HG03060 (cell line): Measurements from ENCODE around the gene CNTRL.
"Not testable (repeated sequence)": the region's sequence is repeated elsewhere in the genome, so short reads cannot be mapped to it uniquely, and the experiment has no call there.

ENCODE experiments used
- ATAC-seq: cut with Tn5 transposase; IDR thresholded peaks from one replicate; pipeline ENCODE4 v1.9.1; 2021; ENCODE audit warnings: low read depth, moderate number of reproducible peaks; ENCODE audit not compliant: unreplicated experiment

CNTRL gene

DNA sequence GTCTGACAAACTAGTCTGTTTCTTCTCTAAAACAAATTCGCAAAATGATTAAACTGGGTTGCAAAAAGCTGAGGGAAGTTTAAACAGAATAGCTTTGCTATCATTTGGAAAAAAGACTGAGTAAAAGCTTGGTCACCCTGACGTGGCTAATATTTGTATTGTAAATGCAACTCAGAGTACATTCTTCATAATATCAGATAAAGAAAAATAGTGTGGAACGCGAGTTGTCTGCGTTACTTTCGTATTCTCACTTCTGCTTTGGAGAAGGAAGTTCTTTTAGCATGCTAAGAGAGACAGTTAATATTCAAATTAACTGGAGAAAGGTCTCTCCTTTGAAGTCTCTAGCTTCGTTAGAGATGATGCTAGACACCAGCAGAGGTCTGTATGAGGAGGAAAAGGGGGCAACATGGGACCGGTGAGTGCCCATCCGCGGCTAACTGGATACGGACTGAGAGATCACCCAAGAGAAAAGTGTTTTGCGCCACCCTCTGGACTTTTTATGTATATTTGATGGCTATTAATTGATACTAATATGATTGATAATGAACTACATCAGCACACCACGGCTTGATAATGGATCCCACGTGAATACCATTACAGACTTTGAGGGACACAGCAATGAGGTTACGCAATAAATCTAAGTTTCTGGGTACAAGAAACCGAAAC lies 2.9 kb upstream of the CNTRL start:
- ATAC-seq = peak; percentile 48

DNA sequence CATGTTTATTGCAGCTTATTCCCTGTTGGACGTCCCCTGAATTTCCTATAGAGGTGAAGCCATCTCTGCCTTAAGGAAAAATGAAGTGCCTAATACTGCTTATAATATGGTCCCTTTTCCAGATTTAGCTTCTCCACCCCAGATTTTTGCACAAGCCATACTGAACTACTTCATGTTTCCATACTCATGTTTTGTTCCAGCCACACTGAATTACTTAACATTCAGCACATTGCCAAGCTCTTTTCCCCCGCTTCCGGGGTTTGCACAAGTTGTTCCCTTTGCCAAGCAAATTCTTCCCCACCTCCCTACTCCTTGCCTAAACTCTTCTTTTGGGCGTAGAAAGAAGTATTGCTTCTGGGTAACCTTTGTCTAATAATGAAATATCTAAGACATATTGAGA lies 1.7 kb upstream of the CNTRL start:
- no peak for ATAC-seq

DNA sequence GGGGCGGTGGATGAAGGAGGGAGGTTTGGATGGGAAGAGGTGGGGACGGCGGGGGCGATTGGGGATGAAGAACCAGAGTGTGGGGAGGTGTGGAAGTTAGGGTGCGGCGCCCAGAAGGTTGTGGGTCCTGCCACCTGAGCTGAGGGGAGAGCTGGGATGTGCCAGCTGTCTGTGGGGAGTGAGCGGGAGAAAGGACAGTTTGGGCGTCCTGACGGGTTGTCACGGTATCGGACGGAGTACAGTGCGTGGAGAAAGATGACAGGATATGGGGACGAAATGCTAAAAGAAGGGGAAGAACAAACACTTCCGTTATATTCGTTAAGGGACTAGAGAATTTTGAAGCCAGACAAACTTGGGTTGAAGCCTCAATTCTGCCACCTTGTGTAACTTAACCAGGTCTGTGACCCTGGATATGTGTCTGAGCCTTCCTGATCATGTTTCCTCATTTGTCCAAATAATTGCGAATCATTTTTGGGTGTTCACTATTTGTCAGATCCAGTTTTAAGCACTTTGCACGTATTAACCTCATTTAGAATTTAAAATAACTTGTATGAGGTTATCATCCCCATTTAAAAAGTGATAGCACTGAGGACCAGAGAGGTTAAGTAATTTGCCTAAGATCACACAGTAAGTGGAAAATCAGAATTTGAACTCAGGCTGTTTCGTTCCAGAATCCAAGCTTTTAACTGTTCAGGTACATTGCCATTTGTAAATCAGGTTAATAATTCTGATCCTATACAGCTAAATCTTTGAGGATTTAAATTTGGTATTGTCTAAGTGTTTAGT lies 689 bp downstream of the CNTRL start:
- ATAC-seq = no peak

DNA sequence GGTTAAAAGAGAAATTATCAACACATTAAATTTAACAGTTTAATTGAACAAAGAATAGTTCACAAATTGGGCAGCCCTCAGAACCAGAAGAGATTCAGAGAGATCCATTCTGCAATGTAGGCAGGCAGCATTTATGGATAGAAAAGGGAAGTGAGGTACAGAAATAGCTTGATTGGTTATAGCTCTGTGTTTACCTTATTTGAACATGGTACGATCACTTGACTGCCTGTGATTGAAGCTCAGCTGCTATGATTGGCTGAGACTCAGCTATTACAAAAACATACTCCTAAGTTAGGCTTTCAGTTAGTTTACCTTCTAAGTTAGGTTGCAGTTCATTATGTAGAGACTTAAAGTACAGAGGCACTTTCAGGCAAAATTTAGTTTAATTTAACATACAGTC lies 7.3 kb downstream of the CNTRL start:
- ATAC-seq = no peak

DNA sequence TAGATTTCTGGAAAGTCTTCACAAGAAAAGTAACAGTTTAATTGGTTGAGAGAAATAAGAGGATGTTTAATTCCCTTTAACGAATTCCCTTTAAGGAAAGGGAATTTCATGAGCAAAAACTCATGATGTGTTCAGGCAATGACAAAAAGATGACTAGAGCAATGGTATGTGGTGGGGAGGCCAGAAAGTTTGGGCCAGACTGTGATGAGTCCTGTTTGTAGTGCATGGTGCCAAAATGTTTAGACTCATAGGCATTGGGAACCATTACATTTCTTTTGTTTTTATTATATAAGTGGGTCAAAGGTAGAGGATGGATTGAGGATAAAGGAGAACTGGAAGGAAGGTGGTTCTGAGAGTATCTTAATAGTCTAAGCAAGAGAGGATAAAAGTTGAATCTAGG lies 10.9 kb downstream of the CNTRL start:
- no peak for ATAC-seq

DNA sequence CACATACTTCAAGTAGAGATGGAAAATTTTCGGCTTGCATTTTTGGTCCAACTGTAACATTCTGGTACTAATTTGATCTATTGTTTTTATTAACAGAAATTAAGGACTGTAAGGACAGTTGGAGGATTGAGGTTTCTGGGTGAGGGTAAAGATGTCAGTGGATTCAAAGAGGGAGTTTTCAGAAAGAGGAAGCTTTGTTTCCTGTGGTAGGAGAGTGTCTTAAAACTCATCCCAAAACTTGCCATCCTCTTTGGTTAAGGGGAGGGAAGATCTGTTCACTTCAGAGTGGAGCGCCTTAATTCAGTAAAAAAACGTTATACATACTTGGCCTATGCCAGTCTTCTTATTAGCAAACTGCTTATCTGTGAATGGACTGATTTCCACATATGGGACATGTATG lies 13.8 kb downstream of the CNTRL start:
- no peak for ATAC-seq

DNA sequence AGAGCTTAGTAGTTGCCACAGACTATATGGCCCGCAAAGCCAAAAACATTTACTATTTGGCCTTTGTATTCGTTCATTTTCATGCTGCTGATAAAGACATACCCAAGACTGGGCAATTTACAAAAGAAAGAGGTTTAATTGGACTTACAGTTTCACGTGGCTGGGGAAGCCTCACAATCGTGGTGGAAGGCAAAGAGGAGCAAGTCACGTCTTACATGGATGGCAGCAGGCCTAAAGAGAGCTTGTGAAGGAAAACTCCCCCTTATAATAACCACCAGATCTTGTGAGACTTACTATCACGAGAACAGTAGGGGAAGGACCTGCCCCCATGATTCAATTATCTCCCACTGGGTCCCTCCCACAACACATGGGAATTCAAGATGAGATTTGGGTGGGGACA lies 16.0 kb downstream of the CNTRL start:
- not testable (repeated sequence) for ATAC-seq

DNA sequence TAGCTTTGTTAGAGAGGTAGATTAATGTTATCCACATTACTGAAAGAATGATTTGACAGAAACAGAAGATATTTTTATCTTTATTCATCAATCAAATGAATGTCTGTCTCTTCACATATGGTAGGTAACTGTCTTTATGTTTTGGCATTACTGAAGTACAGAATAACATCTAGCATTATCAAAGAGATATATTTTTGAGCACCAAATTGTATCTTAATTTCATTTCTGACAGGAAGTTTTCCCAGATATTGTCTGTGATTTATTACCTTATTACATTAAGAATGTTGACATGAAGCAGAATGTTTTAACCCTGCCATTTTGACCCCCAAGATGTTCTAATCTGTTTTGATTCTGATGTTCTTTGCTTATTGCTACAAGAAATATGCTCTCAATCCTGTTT lies 20.3 kb downstream of the CNTRL start:
- no peak for ATAC-seq

DNA sequence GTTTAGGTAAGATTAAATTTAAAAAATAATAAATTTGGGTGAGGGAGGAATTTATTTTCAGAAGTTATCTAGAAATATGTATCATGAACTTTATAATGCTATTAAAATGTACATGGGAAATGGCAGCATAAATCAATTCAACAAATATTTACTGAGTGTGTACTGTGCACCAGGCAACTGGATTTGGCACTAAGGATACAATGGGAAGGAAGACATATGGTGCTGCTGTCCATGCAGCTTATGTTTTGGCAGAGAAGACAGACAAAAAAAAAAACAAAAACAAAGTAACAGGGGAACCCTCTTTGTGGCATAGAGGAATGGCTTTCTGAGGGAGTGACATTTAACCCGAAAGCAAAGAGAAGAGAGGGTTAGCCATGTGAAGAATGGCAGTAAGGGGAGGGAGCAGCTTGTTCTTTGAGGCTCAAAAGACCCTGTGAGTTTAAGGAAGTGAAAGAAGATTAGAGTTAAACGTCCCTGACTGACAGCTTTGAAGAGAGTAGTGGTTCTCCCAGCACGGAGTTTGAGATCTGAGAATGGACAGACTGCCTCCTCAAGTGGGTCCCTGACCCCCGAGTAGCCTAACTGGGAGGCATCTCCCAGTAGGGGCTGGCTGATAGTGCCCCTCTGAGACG lies 23.9 kb downstream of the CNTRL start:
- ATAC-seq = no peak

DNA sequence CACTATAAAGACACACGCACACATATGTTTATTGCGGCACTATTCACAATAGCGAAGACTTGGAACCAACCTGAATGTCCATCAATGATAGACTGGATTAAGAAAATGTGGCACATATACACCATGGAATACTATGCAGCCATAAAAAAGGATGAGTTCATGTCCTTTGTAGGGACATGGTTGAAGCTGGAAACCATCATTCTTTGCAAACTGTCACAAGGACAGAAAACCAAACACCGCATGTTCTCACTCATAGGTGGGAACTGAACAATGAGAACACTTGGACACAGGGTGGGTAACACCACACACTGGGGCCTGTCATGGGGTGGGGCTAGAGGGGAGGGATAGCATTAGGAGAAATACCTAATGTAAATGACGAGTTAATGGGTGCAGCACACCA lies 29.3 kb downstream of the CNTRL start:
- not testable (repeated sequence) for ATAC-seq

DNA sequence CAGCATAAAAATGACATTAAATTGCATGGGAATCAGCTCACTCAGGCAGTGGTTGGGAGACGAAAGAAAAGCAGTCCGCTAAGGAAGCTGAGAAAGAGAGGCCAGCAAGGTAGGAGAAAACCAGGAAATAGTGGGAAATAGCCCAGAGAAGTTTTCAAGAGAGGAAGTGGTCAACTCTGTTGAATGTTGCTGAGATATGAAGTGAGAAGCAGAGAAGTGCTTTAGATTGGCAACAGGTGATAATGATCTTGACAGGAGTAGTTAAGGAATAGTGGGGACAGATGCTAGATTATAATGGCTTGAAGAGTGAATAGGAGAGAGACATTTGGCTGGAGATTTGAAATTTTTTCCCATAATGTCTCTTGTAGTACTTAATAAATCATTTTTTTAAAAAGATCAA lies 30.8 kb downstream of the CNTRL start:
- ATAC-seq = no peak

DNA sequence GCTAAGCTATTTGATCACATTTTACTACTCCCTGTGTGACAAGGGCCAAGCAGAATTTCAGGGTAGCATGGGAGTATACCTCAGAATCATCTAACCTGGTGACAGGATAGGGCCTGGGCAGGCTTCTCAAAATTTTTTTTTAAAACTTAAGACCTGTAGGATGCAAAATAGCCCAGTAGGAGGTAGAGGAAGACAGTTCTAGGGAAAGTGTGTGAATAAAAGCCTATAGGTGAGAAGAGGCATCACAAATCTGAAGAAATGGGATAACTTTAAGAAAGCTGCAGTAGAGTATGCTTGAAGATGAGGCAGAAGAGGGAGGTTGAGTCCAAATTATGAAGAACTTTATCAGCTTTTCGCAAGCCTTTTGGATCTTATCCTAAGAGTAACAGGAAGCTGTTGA lies 32.3 kb downstream of the CNTRL start:
- ATAC-seq = no peak

DNA sequence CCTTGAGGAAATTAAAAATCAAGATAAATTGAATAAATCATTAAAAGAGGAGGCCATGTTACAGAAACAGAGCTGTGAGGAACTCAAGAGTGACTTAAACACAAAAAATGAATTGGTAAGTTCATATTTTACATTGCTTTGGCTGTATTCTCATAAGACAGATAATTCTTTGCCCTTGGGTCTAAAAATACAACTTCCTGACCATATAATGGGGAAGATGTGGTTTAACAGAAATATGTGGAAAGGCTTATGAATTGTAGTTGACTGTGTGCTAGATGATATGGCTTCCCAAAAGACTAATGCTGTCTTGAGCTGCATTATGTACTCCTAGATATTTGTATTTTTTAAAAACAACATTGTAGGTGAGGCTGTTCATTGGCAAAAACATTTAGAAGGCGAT lies 33.1 kb downstream of the CNTRL start:
- no peak for ATAC-seq

DNA sequence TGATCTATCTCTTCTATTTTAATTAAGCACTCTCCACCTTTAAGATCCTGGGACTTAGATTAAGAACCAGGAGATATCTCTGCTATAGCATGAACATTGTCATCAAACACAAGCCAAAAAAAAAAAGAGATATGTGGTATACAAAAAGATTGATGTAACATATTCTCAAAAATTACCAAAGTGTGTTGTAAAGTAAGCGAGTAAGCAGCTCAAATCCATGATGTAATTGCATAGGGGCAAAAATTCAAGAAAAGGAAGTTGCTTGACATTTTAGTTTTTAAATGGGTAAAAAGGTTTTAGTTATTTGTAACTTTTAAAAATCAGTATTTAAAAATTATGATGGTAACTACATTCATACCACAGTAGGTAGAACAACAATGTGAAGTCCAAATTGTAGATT lies 40.7 kb downstream of the CNTRL start:
- ATAC-seq = no peak

DNA sequence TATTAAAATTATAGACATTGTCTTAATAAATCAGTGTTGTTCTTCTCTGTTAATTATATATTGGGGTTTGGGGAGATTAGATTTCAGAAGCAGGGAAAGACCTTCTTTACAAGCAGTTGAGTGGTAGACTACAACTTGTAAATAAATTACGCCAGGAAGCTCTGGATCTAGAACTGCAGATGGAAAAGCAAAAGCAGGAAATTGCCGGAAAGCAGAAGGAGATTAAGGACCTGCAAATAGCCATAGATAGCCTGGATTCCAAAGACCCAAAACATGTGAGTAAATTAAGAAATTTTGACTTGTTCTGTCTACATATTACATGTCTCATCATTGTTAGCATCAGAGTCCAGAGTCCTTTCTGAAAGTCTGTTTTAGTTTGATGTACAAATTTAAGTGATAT lies 43.5 kb downstream of the CNTRL start:
- no peak for ATAC-seq

DNA sequence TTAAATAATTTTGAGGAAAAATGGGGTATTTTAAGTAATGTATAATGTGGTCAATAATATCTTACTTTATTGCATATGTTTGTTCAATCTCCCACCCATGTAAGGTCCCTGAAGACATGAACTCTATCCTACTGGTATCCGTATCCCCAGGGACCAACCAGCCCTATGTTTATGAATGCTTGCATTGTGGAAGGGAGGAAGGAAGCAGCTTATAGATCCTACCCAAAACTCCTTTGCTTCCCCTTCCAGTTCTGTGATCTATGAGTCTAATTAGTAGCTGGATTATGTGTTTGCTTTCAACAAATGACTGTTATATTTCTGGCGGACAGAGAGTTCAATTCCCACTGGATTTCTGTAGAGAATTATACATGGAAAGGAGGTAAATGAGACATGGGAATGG lies 45.6 kb downstream of the CNTRL start:
- no peak for ATAC-seq

DNA sequence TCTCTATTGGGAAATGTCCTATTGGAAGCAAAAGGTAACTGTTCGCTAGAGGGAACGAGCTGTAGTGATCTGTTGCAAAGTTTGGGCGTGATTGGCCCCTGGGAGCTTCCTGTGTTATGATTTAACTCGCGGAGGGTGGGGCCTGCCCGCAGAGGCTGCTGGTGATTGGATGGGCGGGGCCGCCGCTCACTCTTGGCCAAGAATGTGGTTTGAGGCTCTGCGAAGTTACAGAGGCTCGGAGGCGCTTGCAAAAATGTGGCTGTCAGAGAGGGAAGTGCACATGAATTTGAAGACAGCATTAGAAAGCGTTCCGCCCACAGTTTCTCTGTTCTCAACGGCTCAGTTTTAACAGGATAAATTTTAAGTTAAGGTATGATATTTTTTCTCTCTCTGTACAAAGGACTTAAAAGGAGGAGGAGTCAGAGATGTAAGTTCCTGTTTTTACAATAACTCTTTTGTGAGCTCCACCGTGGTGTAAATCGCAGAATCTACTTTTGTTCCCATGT lies 46.9 kb downstream of the CNTRL start:
- peak; percentile 90 for ATAC-seq

DNA sequence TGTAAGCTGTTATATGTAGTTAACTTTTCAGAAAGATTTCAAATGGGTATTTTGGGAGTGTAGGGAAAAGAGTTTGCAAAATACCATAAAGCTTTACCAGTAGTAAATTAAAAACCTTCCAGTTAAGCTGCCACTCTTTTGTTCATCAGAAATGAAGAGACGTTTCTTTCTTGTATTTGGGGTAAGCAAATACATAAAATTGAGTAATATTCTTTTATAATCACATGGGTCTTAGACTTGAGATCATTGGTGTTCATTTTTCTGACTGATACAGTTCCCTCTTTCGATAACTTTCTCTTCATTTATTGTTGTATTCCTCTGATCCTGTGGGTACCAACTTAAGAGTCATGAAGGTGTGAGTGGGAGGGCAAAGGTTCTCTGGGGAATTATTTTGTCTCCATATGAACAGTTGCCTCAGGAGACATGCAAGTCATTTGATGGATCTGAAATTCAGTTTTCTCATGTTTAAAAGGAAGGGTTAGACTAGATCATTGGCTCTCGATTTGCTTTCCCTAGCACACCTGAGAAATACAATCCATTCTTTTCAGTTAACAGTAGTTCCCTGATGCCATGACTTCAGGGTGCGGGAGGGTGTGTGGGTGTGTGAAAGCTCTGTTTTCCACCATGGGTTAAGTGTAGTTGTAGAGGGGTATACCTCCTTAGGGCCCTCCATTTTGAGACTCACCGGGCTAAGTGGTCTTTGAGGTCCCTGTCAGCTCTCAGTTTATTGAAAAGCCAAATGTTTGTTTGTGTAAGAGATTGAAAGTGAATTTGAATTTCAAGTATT lies 47.7 kb downstream of the CNTRL start:
- no peak for ATAC-seq

DNA sequence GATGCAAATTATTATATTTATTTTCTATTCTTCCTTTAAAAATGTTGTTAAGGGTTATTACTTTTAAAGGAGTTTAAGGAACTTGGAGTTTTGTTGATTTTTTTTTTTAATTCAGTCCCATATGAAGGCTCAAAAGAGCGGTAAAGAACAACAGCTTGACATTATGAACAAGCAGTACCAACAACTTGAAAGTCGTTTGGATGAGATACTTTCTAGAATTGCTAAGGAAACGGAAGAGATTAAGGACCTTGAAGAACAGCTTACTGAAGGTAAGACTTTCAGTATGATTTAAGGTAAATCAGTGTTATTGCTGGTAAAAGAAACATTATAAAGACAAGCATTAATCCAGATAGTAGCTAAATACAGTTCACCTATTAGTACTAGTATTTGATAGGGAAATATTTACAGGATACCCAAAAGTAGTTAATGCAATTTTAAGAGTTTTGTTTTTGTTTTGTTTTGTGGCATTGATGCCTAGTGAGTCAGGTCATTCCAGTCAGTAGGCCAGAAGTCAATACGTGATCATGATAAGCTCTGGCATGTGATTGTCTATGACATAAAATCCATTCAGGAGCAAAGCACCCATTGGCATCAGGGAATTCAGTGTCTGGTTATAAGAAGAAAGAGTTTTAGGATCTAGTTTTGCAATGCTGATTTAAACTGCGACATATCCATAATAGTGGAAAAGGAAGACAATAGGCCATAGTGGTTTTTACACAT lies 49.2 kb downstream of the CNTRL start:
- ATAC-seq = no peak

DNA sequence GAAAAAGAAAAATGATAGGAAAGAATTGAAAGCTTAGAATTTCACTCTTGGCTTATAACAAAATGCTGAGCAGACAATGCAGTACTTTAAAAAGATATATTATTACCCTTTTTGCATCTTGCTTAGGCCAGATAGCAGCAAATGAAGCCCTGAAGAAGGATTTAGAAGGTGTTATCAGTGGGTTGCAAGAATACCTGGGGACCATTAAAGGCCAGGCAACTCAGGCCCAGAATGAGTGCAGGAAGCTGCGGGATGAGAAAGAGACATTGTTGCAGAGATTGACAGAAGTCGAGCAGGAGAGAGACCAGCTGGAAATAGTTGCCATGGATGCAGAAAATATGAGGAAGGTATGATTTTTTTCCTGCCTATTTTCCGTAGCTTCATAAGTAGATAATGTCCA lies 50.8 kb downstream of the CNTRL start:
- no peak for ATAC-seq
